OCI-LY3 (cell line): ENCODE data around the gene NCOR2.

Source experiments
- H2AFZ ChIP-seq: fragments of 200-600, 300-600 bp; shearing (Covaris generic); 2 replicates; pipeline ENCODE4 v1.6.0; 2014; ENCODE audit warnings: antibody characterized with exemption, low read depth, low read length
- H3K27ac ChIP-seq: fragments of 200-600, 300-600 bp; sonication (generic); 2 replicates; pipeline ENCODE4 v1.5.1; 2014; ENCODE audit warnings: mild to moderate bottlenecking, low read length, moderate library complexity, mixed read lengths
- H3K27me3 ChIP-seq: fragments of 200-600, 300-600 bp; sonication (generic); 2 replicates; pipeline ENCODE4 v1.6.1; 2014; ENCODE audit warnings: low read depth, low read length, mixed read lengths
- H3K36me3 ChIP-seq: fragments of 200-600, 300-600 bp; sonication (generic); replicated peaks from 2 replicates; pipeline ENCODE3; 2014; ENCODE audit warnings: low read depth, low read length, mixed read lengths
- H3K4me1 ChIP-seq: fragments of 300-600, 200-600 bp; sonication (generic); 2 replicates; pipeline ENCODE4 v1.6.1; 2014; ENCODE audit warnings: low read length, mixed read lengths
- H3K4me2 ChIP-seq: fragments of 200-600, 300-600 bp; sonication (generic); 2 replicates; pipeline ENCODE4 v1.6.1; 2014; ENCODE audit warnings: low read length, mixed read lengths
- H3K4me3 ChIP-seq: fragments of 300-600, 200-600 bp; sonication (generic); 2 replicates; pipeline ENCODE4 v1.5.1; 2014; ENCODE audit warnings: antibody characterized with exemption, mild to moderate bottlenecking, low read length, moderate library complexity
- H3K79me2 ChIP-seq: fragments of 300-600, 200-600 bp; shearing (Covaris generic); 2 replicates; pipeline ENCODE4 v1.6.1; 2014; ENCODE audit warnings: mild to moderate bottlenecking, low read length, mixed read lengths
- H3K9ac ChIP-seq: fragments of 300-600, 200-600 bp; shearing (Covaris generic); 2 replicates; pipeline ENCODE4 v1.6.0; 2014; ENCODE audit warnings: mild to moderate bottlenecking, low read length, moderate library complexity
- H3K9me3 ChIP-seq: fragments of 200-600, 300-600 bp; shearing (Covaris generic); 2 replicates; pipeline ENCODE4 v1.6.1; 2014; ENCODE audit warnings: low read length, mixed read lengths; ENCODE audit not compliant: insufficient read depth
- H4K20me1 ChIP-seq: fragments of 200-600, 300-600 bp; sonication (generic); 2 replicates; pipeline ENCODE4 v1.6.1; 2016; ENCODE audit warnings: low read length, mixed read lengths; ENCODE audit not compliant: insufficient read depth
- EZH2phosphoT487 ChIP-seq: fragments of 200-600 bp; shearing (Covaris generic); IDR thresholded peaks from 2 replicates; pipeline ENCODE4 v1.6.1; 2018; ENCODE audit warnings: antibody characterized with exemption, mixed run types, low read depth
- TF ChIP-seq, protein P1 (sequence below): fragments of 200-600, 300-600 bp; sonication (generic); IDR thresholded peaks from 2 replicates; pipeline ENCODE4 v1.5.1; 2014; ENCODE audit warnings: antibody characterized with exemption, low read length, low read depth

NCOR2 gene

DNA sequence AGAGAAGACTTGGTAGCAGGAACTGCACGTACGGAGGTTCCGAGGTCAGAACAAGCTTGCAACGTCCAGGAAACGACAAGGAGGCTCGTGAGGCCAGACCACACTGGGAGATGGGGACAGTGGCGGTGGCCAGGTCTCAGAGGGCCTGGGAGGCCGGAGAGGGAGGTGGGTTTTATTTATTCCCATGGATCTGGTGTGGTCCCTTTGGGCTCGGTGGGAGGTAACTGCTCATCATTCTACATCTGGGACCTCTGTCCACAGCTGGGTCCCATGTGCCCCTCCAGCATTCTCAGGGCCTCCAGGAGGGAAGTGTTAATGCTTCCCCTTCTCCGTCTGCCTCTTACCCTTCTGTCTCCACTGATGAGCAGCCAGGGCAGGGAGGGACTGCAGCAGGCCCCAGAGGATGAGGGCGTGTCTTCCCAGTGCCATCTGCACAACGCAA lies 35.7 kb upstream of the NCOR2 start:
- Histone ChIP-seq H3K9ac (no peak overlapping the region), H3K36me3 (no peaks in the 10 kb centered on the region), H3K4me1 (peaks cover 3% of the 10 kb centered on the region), H3K4me3 (no peak overlapping the region), H3K9me3 (no peaks in the 10 kb centered on the region), H3K4me2 (no peak overlapping the region), H3K27me3 (peaks cover 25% of the 10 kb centered on the region), H3K79me2 (no peaks in the 10 kb centered on the region), H2AFZ (no peak overlapping the region), H4K20me1 (no peaks in the 10 kb centered on the region), H3K27ac (no peak overlapping the region)
- TF ChIP-seq EZH2phosphoT487: no peak
- TF ChIP-seq, protein P1, sequence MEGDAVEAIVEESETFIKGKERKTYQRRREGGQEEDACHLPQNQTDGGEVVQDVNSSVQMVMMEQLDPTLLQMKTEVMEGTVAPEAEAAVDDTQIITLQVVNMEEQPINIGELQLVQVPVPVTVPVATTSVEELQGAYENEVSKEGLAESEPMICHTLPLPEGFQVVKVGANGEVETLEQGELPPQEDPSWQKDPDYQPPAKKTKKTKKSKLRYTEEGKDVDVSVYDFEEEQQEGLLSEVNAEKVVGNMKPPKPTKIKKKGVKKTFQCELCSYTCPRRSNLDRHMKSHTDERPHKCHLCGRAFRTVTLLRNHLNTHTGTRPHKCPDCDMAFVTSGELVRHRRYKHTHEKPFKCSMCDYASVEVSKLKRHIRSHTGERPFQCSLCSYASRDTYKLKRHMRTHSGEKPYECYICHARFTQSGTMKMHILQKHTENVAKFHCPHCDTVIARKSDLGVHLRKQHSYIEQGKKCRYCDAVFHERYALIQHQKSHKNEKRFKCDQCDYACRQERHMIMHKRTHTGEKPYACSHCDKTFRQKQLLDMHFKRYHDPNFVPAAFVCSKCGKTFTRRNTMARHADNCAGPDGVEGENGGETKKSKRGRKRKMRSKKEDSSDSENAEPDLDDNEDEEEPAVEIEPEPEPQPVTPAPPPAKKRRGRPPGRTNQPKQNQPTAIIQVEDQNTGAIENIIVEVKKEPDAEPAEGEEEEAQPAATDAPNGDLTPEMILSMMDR: no peak

DNA sequence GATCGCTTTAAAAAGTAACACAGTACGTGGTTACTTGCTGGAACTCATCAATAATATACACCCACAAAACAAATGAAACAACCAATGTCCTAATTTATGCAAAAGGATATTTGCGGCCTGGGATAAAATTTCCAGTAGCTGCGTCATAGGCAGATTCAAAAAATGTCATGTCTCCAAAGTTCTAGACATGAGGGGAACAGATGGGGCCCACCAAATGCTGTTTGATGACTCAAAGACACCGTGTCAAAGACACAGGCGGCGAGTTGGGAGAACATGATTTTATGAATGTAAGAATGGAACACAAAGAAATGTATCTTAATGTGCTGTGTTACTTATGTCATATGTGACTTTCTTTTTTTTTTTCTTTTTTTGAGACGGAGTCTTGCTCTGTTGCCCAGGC lies 34.3 kb upstream of the NCOR2 start:
- Histone ChIP-seq H2AFZ (no peak overlapping the region), H3K27ac (no peak overlapping the region), H3K36me3 (no peaks in the 10 kb centered on the region), H3K9me3 (no peaks in the 10 kb centered on the region), H4K20me1 (no peaks in the 10 kb centered on the region), H3K4me1 (no peaks in the 10 kb centered on the region), H3K9ac (no peak overlapping the region), H3K4me2 (no peak overlapping the region), H3K79me2 (no peaks in the 10 kb centered on the region), H3K27me3 (peaks cover 28% of the 10 kb centered on the region), H3K4me3 (no peak overlapping the region)
- no peak for TF ChIP-seq EZH2phosphoT487
- TF ChIP-seq, protein P1: no peak

DNA sequence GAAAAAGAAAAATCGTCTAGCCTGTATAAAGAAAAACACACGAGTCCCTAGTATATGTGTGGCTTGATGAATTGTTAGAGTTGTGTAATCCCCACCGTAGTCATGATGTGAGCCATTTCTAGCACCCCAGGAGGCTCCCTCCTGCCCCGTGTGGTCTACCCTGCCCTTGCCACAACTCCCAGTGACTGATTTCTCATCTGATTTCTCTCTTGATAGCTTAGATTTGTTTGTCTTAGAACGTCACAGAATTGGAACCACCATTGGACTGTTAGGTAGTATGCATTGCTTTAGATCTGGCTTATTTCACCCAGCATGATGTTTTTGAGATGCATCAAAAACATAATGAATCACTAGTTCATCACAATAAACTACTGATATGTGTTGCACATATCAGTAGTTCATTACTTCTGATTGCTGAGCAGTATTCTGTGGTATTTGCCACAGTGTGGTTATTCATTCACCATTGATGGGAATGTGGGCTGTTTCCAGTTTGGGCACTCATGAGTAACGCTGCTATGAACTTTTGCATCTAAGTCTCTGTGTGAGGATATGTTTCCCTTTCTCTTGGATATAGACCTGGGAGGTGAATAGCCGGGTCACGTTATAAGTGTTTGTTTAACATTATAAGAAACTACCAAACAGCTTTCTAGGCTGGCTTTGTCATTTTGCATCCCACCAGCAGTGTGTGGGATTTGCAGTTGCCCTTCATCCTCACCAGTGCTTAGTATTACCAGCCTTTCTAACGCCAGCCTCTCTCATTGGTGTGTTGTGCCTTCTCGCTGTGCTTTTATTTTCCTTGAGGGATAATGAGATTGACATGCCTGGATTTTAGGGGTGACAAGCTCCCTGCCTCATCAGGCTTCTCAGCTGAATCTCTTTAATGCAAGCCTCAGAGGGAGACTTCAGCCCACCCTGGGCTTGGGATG lies 31.9 kb upstream of the NCOR2 start:
- peaks cover 47% of the 10 kb centered on the region for H3K27me3 ChIP-seq
- H4K20me1 ChIP-seq: no peaks in the 10 kb centered on the region
- no peak overlapping the region for H3K4me2 ChIP-seq
- H3K27ac ChIP-seq: no peak overlapping the region
- no peak overlapping the region for H2AFZ ChIP-seq
- no peaks in the 10 kb centered on the region for H3K36me3 ChIP-seq
- no peak overlapping the region for H3K9ac ChIP-seq
- TF ChIP-seq EZH2phosphoT487: no peak
- TF ChIP-seq, protein P1: no peak
- H3K4me3 ChIP-seq: no peak overlapping the region
- H3K9me3 ChIP-seq: no peaks in the 10 kb centered on the region
- no peaks in the 10 kb centered on the region for H3K79me2 ChIP-seq
- no peaks in the 10 kb centered on the region for H3K4me1 ChIP-seq

DNA sequence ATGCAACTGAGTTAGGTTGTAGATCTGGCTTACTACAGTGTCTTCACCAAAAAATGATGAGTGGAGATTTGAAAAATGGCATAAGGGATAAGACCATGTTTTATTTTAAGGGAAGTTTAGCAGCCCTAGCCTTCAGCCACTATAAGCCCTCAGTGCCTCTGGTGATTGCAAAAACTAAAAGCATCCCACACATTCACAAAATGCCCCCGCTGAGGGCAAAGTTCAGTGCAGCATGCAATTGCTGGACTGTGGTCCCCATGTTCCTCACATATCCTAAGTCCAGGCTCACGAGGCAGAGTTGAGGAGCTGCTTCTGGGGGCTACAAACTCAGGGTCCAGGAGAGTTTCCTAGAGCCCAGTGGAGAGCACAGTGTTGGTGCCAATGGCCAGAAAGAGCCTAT lies 29.6 kb upstream of the NCOR2 start:
- H3K4me2 ChIP-seq: no peak overlapping the region
- H3K9me3 ChIP-seq: no peaks in the 10 kb centered on the region
- TF ChIP-seq EZH2phosphoT487: no peak
- TF ChIP-seq, protein P1: no peak

More for the DNA sequence above, 29.6 kb upstream of the NCOR2 start:
- Histone ChIP-seq H4K20me1 (no peaks in the 10 kb centered on the region), H2AFZ (no peak overlapping the region), H3K4me3 (no peak overlapping the region), H3K79me2 (no peaks in the 10 kb centered on the region), H3K27me3 (peaks cover 69% of the 10 kb centered on the region), H3K9ac (no peak overlapping the region), H3K36me3 (no peaks in the 10 kb centered on the region), H3K4me1 (0 out of 2 replicates have a peak, but pooled peaks cover 4% of the 10 kb centered on the region), H3K27ac (no peak overlapping the region)
